Activated T-helper 2 cell treated with anti-CD3 and anti-CD28 coated beads, Interferon-gamma antibody, Interleukin-2, Interleukin-4, amounts not matched to agents 10 μg/mL and 5 μg/mL and 100 μg/mL, durations not matched to agents 14 hours and 24 hours and 36 hours (primary cell): Measurements from ENCODE around the gene NOMO2. TPM values are rescaled to one million over a fixed set of nuclear protein-coding genes. Genes with fewer than 3 reads are reported as not detected.
"Not testable (repeated sequence)": the region's sequence is repeated elsewhere in the genome, so short reads cannot be mapped to it uniquely, and the experiment has no call there.

Source experiments
- DNase-seq: peaks from one replicate; pipeline ENCODE4 v3.0.0; 2021; ENCODE audit warnings: low spot score
- H3K27ac Mint-ChIP-seq: one replicate; pipeline ENCODE4 v1.8.0; 2021; ENCODE audit warnings: mixed read lengths
- H3K27me3 Mint-ChIP-seq: one replicate; pipeline ENCODE4 v1.8.0; 2021; ENCODE audit warnings: low read depth, mixed read lengths
- H3K36me3 Mint-ChIP-seq: one replicate; pipeline ENCODE4 v1.8.0; 2021; ENCODE audit warnings: low read depth, mixed read lengths
- H3K4me1 Mint-ChIP-seq: one replicate; pipeline ENCODE4 v1.8.0; 2021; ENCODE audit warnings: low read depth, mixed read lengths
- H3K4me3 Mint-ChIP-seq: one replicate; pipeline ENCODE4 v1.8.0; 2021; ENCODE audit warnings: low read depth, mild to moderate bottlenecking, moderate library complexity, mixed read lengths
- H3K9me3 Mint-ChIP-seq: one replicate; pipeline ENCODE4 v1.8.0; 2021; ENCODE audit warnings: mixed read lengths
- intact Hi-C: fragments of 100-400 bp; cut with micrococcal nuclease; formaldehyde crosslinking; loops from one replicate; pipeline ENCODE4 v1.15.1; 2023
- total RNA-seq: library from RNA; stranded (reverse); gene quantifications from 2 replicates; pipeline ENCODE4 v1.2.3, GENCODE V29; 2022

Gene NOMO2
- total RNA-seq, 1 donor from 2014 or later: 120 TPM

DNA sequence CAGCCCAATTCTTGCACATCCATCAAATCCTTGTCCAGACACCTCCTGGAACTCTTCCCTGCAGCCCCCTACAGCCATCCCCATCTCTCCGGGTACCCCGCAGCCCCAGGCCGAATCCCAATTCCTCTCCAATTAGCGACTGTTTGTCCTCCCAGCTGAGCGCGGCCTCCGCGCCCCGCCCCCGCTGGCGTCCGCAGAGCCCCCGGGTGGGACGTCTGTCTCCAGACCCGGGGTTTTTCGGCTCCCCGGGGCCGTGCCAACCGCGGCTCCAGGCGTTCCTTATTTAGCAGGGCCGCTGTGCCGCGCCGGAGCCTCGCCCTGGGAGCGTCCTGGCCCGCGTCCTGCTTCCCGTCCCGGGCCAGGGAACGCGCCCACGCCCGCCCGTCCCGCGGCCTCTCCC is 160.7 kb downstream of the NOMO2 start:
- H3K4me3 Mint-ChIP-seq: peak overlapping the region; percentile 67
- H3K27ac Mint-ChIP-seq, H3K9me3 Mint-ChIP-seq, H3K36me3 Mint-ChIP-seq, DNase-seq, intact Hi-C loops, H3K27me3 Mint-ChIP-seq, H3K4me1 Mint-ChIP-seq: not testable (repeated sequence)

DNA sequence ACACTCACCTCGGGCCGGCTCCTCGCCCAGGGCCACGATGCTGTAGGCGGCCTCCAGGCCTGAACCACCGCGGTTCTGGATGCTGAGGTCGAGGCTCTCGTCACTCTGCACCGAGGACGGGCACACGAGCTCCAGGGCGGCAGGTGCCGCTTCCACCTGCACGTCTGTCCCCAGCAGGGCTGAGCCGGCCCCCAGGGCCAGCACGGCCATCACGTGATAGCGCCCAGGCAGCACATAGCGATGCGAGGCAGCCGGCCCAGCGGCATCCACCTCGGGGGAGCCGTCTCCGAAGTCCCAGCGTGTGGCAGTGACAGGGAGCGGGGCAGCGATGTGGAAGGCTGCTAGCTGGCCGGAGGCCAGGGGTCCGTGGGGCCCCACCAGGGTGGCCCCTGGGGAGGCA is 167.5 kb downstream of the NOMO2 start:
- H3K9me3 Mint-ChIP-seq, DNase-seq, intact Hi-C loops, H3K27me3 Mint-ChIP-seq, H3K36me3 Mint-ChIP-seq, H3K4me3 Mint-ChIP-seq, H3K27ac Mint-ChIP-seq, H3K4me1 Mint-ChIP-seq: not testable (repeated sequence)

DNA sequence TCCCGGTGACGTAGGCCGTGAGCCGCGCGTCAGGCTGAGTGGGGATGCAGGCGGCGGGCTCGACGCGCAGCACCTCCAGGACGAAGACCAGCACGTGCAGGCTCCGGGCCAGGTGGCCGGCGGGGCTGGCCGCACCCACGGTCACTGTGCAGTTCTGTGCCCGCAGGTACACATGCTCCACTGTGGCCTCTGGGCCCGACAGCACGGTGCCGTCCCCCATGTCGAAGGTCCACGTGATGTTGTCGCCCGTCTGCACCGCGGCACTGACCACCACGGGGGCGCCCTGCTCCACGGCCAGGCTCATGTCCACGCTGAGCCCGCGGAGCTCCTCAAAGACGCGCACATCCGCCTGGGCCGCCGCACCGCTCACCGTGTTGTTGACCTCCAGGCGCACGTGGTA is 174.1 kb downstream of the NOMO2 start:
- H3K9me3 Mint-ChIP-seq, H3K4me3 Mint-ChIP-seq, H3K36me3 Mint-ChIP-seq, H3K4me1 Mint-ChIP-seq, H3K27ac Mint-ChIP-seq, DNase-seq, intact Hi-C loops, H3K27me3 Mint-ChIP-seq: not testable (repeated sequence)

DNA sequence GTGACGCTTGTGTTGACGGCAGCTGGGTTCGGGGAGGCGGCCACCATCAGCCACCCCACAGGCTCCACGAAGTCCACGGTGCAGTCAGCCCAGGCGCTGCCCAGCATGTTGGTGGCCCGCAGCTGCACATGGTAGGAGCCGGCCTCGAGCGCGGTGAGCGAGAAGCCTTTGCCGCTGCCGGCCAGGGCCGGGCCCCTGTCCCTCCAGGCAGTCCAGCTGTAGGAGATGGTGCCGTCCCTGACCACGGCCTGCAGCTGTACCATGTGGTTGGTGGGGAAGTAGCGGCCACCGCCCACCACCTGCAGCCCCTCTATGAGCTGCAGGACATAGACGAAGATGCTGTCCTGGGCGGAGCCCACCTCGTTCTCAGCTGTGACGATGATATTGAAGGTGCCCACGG is 175.4 kb downstream of the NOMO2 start:
- H3K27me3 Mint-ChIP-seq, H3K27ac Mint-ChIP-seq, H3K9me3 Mint-ChIP-seq, H3K36me3 Mint-ChIP-seq, H3K4me3 Mint-ChIP-seq, intact Hi-C loops, H3K4me1 Mint-ChIP-seq, DNase-seq: not testable (repeated sequence)

DNA sequence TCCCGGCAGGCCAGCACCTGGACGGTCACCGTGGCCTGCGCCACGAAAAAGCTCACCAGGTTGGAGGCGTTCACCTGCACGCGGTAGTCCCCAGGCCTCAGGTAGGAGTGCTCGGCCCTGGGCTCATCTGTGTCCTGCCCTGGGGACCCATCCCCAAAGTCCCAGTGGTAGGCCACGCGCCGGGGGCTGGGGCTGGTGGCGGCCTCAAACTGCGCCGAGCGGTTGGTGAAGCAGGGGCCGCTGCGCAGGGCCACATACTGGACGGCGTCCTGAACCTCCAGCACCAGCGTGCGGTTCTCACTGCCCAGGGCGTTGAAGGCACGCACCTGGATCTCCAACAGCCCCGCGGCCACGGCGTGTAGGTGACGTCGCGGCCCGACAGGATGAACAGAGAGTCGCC is 176.6 kb downstream of the NOMO2 start:
- intact Hi-C loops, H3K27me3 Mint-ChIP-seq, H3K4me1 Mint-ChIP-seq, H3K36me3 Mint-ChIP-seq, H3K27ac Mint-ChIP-seq, H3K4me3 Mint-ChIP-seq, DNase-seq, H3K9me3 Mint-ChIP-seq: not testable (repeated sequence)

DNA sequence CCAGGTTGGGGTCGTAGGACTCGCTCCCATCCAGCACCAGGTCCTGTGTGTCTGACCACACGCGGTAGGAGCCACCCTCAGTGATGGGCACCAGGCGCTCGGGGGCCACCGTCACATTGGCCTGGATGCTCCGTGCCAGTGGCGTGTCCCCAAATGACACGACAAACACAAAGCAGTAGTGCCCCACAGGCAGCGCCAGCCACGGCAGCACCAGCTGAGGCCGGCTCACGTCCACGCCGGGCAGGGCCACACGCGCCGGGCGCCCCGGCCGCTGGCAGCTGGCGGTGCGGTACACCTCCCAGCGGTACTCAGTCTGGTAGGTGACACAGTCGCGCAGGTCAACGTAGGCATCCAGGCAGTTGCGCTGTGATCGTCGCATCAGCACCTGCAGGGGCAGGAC is 177.0 kb downstream of the NOMO2 start:
- H3K36me3 Mint-ChIP-seq, H3K27ac Mint-ChIP-seq, H3K4me3 Mint-ChIP-seq, H3K27me3 Mint-ChIP-seq, H3K9me3 Mint-ChIP-seq, DNase-seq, intact Hi-C loops, H3K4me1 Mint-ChIP-seq: not testable (repeated sequence)

DNA sequence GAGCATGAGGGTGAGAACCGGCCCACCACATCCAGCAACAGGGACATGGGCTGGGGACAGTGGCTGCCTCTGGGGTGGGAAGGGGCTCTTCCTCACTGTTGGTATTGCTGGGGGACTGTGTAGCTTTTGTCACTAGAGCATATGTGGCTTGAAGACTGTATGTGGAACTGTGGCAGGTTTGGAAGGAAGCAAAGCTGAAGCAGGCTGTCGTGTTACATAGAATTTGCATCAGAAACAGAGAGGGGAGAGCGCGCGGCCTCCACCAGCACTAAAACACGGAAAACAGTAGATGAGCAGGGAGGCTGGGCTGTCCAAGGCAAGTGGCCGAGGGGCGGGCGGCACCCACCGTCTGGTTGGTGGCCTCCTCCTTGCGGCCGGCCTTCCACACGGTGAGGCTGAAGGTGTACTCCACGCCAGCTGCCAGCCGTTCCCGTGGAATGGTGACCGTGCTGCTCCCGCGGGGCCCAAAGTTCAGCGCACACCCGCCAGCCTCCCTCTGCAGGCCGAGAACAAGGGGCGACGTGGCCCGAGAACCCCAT is 177.7 kb downstream of the NOMO2 start:
- H3K4me1 Mint-ChIP-seq, H3K9me3 Mint-ChIP-seq, H3K4me3 Mint-ChIP-seq, H3K27ac Mint-ChIP-seq, H3K36me3 Mint-ChIP-seq, H3K27me3 Mint-ChIP-seq, DNase-seq, intact Hi-C loops: not testable (repeated sequence)

DNA sequence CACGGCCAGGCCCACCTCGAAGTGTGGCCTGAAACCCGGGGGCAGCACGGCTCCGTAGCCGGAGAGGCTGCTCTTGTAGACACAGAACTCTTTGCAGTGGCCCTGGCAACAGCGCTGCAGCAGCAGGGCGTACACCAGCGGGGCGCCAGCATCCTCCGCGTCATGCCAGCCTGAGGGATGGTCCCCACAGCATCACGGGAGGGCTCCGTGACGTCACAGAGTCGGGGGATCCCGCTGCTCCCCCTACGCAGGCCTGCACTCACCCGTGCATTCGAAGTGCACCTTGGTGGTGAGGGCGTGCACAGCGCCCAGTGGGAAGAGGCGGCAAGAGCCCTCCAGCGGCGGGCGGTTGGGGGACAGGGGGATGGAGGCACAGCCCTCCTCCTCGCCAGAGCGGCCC is 179.2 kb downstream of the NOMO2 start:
- H3K4me3 Mint-ChIP-seq, DNase-seq, H3K4me1 Mint-ChIP-seq, H3K36me3 Mint-ChIP-seq, H3K27ac Mint-ChIP-seq, H3K27me3 Mint-ChIP-seq, H3K9me3 Mint-ChIP-seq, intact Hi-C loops: not testable (repeated sequence)

Other genes starting within 250 kb of the NOMO2 start
- 0.55 and 0.91 TPM in 2 replicates for gene NPIPA8, start 225.4 kb downstream of the NOMO2 start, total RNA-seq
- 1,903 and 1,963 TPM in 2 replicates for gene RPS15A, start 228.2 kb upstream of the NOMO2 start, total RNA-seq
- gene ARL6IP1, start 239.5 kb upstream of the NOMO2 start, total RNA-seq: 112 TPM in 2 replicates